K562 (cell line): ENCODE measurements around the gene RIMOC1. TPM values are rescaled to one million over a fixed set of nuclear protein-coding genes. Genes with fewer than 3 reads are reported as not detected.

Experiments used
- AFF4 ChIP-seq: sonication (generic); formaldehyde crosslinking; IDR thresholded peaks from 2 replicates; pipeline ENCODE4 v1.8.0; 2023; ENCODE audit warnings: mild to moderate bottlenecking, missing genetic modification reagents
- CTBP1 ChIP-seq: fragments of 450-650 bp; IDR thresholded peaks from 2 replicates; pipeline ENCODE4 v1.6.1; 2016; ENCODE audit warnings: borderline replicate concordance
- CTCF ChIP-seq, 3 experiments: IDR thresholded peaks in 2 of 3; conservative IDR thresholded peaks in 1 of 3; 2 replicates each; pipeline ENCODE4 v1.5.1; 2011 to 2012; ENCODE audit warnings: low read length in 3 of 3, mild to moderate bottlenecking in 3 of 3, control low read depth in 2 of 3, improper control_type of control experiment in 1 of 3, inconsistent platforms in 1 of 3, low read depth in 1 of 3, mixed read lengths in 1 of 3, moderate library complexity in 1 of 3; ENCODE audit not compliant: insufficient read depth in 2 of 3
- DIDO1 ChIP-seq: fragments of 450-650 bp; IDR thresholded peaks from 2 replicates; pipeline ENCODE4 v1.6.1; 2016; ENCODE audit warnings: low read depth, missing biosample characterization, missing genetic modification characterization
- ELF4 ChIP-seq: fragments of 450-650 bp; formaldehyde crosslinking; IDR thresholded peaks from 2 replicates; pipeline ENCODE4 v1.4.0; 2022; ENCODE audit warnings: missing genetic modification characterization
- FOXP1 ChIP-seq: sonication (generic); formaldehyde crosslinking; IDR thresholded peaks from 2 replicates; pipeline ENCODE4 v1.8.0; 2022; ENCODE audit warnings: mild to moderate bottlenecking, missing genetic modification reagents
- GTF2E2 ChIP-seq: fragments of 200-800 bp; sonication (Bioruptor generic); IDR thresholded peaks from 2 replicates; pipeline ENCODE4 v1.6.1; 2016; ENCODE audit warnings: missing genetic modification characterization, missing compliant biosample characterization
- HNRNPL ChIP-seq: fragments of 200-400 bp; formaldehyde crosslinking; IDR thresholded peaks from 2 replicates; pipeline ENCODE4 v1.6.1; 2017; ENCODE audit warnings: low read depth, mild to moderate bottlenecking, low read length
- HNRNPUL1 ChIP-seq: fragments of 200-400 bp; formaldehyde crosslinking; IDR thresholded peaks from 2 replicates; pipeline ENCODE4 v1.6.1; 2017; ENCODE audit warnings: low read length
- MAZ ChIP-seq, 2 experiments: fragments of 450-650 bp in 1 of 2; sonication (generic) in 1 of 2; formaldehyde crosslinking; IDR thresholded peaks in 1 of 2; conservative IDR thresholded peaks in 1 of 2; 2 replicates each; pipeline versions ENCODE4 v1.4.0 to v1.5.0; 2020; ENCODE audit warnings: mild to moderate bottlenecking in 1 of 2, missing genetic modification reagents in 1 of 2
- MEF2D ChIP-seq: conservative IDR thresholded peaks from 2 replicates; pipeline ENCODE4 v1.6.1; 2016; ENCODE audit warnings: low read depth, missing genetic modification characterization, missing compliant biosample characterization
- NR4A1 ChIP-seq, 2 experiments: fragments of 250-450 bp in 1 of 2; fragments of 450-650 bp in 1 of 2; sonication (Bioruptor Pico) in 1 of 2; IDR thresholded peaks; 2 replicates each; pipeline versions ENCODE4 v1.4.0 to v1.6.1; 2016 to 2020; ENCODE audit warnings: mild to moderate bottlenecking in 2 of 2, missing compliant biosample characterization in 1 of 2, missing genetic modification characterization in 1 of 2, moderate library complexity in 1 of 2
- PML ChIP-seq: IDR thresholded peaks from 2 replicates; pipeline ENCODE4 v1.6.1; 2012; ENCODE audit warnings: low read length, inconsistent platforms
- SRSF9 ChIP-seq: fragments of 200-400 bp; formaldehyde crosslinking; IDR thresholded peaks from 2 replicates; pipeline ENCODE4 v1.6.1; 2017; ENCODE audit warnings: low read depth, low read length, borderline replicate concordance
- ZBED1 ChIP-seq: IDR thresholded peaks from 2 replicates; pipeline ENCODE4 v1.6.1; 2014
- ZNF778 ChIP-seq: fragments of 450-650 bp; formaldehyde crosslinking; IDR thresholded peaks from 2 replicates; pipeline ENCODE4 v1.4.0; 2020; ENCODE audit warnings: mild to moderate bottlenecking, moderate library complexity
- polyA plus RNA-seq, 8 experiments: library from polyadenylated mRNA; depleted of rRNA in 4 of 8; stranded (reverse) in 5 of 8; unstranded in 3 of 8; fragments of >200 nt; fragmentation: Nextera tagmentation in 2 of 8; fragmentation: Illumina TruSeq in 1 of 8; extraction: Ambion mirVana in 2 of 8; extraction: Trizol in 1 of 8; gene quantifications; 2 replicates each; pipeline versions ENCODE4 v1.2.1 to v1.2.3, GENCODE V29; 2011 to 2014; ENCODE audit warnings: inconsistent platforms in 1 of 8, missing spikeins in 1 of 8
- total RNA-seq, 7 experiments: library from RNA; depleted of rRNA in 6 of 7; stranded (reverse); fragments of >200 nt in 6 of 7; fragmentation: Illumina TruSeq in 2 of 7; extraction: Trizol in 2 of 7; gene quantifications; 2 replicates each; pipeline versions ENCODE4 v1.2.1 to v1.2.3, GENCODE V29; 2011 to 2021; ENCODE audit warnings: low replicate concordance in 1 of 7
- TF ChIP-seq, protein P1 (sequence below), 2 experiments: fragments of 450-650 bp; IDR thresholded peaks; 2 replicates each; pipeline ENCODE4 v1.6.1; 2016
- TF ChIP-seq, protein P2 (sequence below): sonication (generic); formaldehyde crosslinking; IDR thresholded peaks from 2 replicates; pipeline ENCODE4 v1.8.0; 2022; ENCODE audit warnings: mild to moderate bottlenecking, missing genetic modification reagents, borderline replicate concordance

Gene RIMOC1
- total and polyA plus RNA-seq, 9 of the 15 experiments (the other 6 are each of a cell fraction or from before 2014, with no cell fraction given), result 11.6 to 63.1 (median 30.8) TPM

DNA sequence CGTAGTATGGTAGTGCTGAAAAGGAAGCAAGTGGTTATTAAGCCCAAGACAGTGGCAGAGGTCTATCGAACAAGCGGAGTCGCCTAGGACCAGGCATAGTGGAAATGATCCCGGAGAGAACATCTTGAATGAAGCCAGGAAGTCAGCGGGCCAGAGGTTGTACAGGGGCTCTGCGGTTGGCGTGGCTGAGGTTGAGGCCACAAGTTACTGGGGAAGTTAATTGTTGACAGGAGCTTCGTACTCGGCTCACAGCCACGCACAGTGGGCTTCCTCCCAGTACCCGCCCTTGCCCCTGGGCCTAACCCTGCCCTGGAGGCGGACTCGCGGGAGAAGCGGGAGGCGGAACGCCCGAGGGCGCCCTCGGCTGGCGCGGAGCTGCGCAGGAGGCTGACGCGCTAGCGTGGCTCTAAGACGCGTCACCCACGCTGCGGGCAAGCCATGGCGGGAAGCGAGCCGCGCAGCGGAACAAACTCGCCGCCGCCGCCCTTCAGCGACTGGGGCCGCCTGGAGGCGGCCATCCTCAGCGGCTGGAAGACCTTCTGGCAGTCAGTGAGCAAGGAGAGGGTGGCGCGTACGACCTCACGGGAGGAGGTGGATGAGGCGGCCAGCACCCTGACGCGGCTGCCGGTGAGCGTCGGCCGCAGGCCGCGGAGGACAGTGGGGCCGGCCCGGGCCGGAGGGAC lies 20.9 kb downstream of the RIMOC1 start, which contains the start of gene FBXO4 (continued):
- peak in 1 of 2 experiments; percentile 80; a peak in 2 of 4 replicates for TF ChIP-seq MAZ (CRISPR knock-in tag; conservative IDR thresholded peaks at IDR 0.05 in 1 of 2, IDR thresholded peaks at IDR 0.05 in 1 of 2)
- peak; percentile 97 for TF ChIP-seq GTF2E2 (tag)
- no peak for TF ChIP-seq HNRNPUL1
- TF ChIP-seq, protein P1, sequence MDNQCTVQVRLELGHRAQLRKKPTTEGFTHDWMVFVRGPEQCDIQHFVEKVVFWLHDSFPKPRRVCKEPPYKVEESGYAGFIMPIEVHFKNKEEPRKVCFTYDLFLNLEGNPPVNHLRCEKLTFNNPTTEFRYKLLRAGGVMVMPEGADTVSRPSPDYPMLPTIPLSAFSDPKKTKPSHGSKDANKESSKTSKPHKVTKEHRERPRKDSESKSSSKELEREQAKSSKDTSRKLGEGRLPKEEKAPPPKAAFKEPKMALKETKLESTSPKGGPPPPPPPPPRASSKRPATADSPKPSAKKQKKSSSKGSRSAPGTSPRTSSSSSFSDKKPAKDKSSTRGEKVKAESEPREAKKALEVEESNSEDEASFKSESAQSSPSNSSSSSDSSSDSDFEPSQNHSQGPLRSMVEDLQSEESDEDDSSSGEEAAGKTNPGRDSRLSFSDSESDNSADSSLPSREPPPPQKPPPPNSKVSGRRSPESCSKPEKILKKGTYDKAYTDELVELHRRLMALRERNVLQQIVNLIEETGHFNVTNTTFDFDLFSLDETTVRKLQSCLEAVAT (IDR thresholded peaks at IDR 0.05), result peak; percentile 69 to 85; a peak in 3 of 4 replicates
- TF ChIP-seq ELF4, result peak; percentile 42; the same call in 1 of the 2 replicates
- peak; percentile 81 for TF ChIP-seq PML
- TF ChIP-seq CTBP1, result peak; percentile 96
- TF ChIP-seq NR4A1 (CRISPR knock-in tag; IDR thresholded peaks at IDR 0.05), result 0 out of 2 replicates have a peak, but pooled peaks have one; percentile 59
- peak; percentile 82 for TF ChIP-seq NR4A1 (tag; IDR thresholded peaks at IDR 0.05)
- TF ChIP-seq, protein P2, sequence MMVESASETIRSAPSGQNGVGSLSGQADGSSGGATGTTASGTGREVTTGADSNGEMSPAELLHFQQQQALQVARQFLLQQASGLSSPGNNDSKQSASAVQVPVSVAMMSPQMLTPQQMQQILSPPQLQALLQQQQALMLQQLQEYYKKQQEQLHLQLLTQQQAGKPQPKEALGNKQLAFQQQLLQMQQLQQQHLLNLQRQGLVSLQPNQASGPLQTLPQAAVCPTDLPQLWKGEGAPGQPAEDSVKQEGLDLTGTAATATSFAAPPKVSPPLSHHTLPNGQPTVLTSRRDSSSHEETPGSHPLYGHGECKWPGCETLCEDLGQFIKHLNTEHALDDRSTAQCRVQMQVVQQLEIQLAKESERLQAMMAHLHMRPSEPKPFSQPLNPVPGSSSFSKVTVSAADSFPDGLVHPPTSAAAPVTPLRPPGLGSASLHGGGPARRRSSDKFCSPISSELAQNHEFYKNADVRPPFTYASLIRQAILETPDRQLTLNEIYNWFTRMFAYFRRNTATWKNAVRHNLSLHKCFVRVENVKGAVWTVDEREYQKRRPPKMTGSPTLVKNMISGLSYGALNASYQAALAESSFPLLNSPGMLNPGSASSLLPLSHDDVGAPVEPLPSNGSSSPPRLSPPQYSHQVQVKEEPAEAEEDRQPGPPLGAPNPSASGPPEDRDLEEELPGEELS (CRISPR knock-in tag), result no peak; the same call in 1 of the 2 replicates
- TF ChIP-seq ZNF778 (CRISPR knock-in tag), result no peak
- TF ChIP-seq ZBED1, result peak; percentile 62; the same call in 1 of the 2 replicates
- TF ChIP-seq CTCF (IDR thresholded peaks at IDR 0.05 in 2 of 3, conservative IDR thresholded peaks at IDR 0.05 in 1 of 3; ENCODE audit: insufficient read depth in 2 of 3, low read depth in 1 of 3, low read length in 3 of 3), result peak; percentile 72 to 75 (median 73)
- TF ChIP-seq DIDO1 (tag), result peak; percentile 56
- peak; percentile 78; the same call in 1 of the 2 replicates for TF ChIP-seq MEF2D (tag)
- TF ChIP-seq SRSF9, result no peak
- TF ChIP-seq FOXP1 (CRISPR knock-in tag), result peak; percentile 67; the same call in 1 of the 2 replicates
- TF ChIP-seq AFF4 (CRISPR knock-in tag), result no peak; the same call in none of the 2 replicates
- peak; percentile 97 for TF ChIP-seq HNRNPL
